Stimulated activated naive CD8-positive, alpha-beta T cell treated with anti-CD3 and anti-CD28 coated beads, Interleukin-15, Interleukin-2, amounts not matched to agents 100 ng/mL and 50 ng/mL, for 24 hours (primary cell): Measurements from ENCODE around the gene DNAJC18.

Experiments used
- H3K27ac Mint-ChIP-seq: one replicate; pipeline ENCODE4 v1.8.0; 2021; ENCODE audit warnings: mild to moderate bottlenecking, mixed read lengths
- H3K27me3 Mint-ChIP-seq: one replicate; pipeline ENCODE4 v1.8.0; 2021; ENCODE audit warnings: mixed read lengths
- H3K36me3 Mint-ChIP-seq: one replicate; pipeline ENCODE4 v1.8.0; 2021; ENCODE audit warnings: low read depth, mixed read lengths
- H3K4me1 Mint-ChIP-seq: one replicate; pipeline ENCODE4 v1.8.0; 2021; ENCODE audit warnings: low read depth, mixed read lengths
- H3K4me3 Mint-ChIP-seq: one replicate; pipeline ENCODE4 v1.8.0; 2021; ENCODE audit warnings: mild to moderate bottlenecking, mixed read lengths
- H3K9me3 Mint-ChIP-seq: one replicate; pipeline ENCODE4 v1.8.0; 2021; ENCODE audit warnings: mixed read lengths

DNAJC18 gene

GRCh38 chr5:139383993-139384590, 55.2 kb downstream of the DNAJC18 start:
- H3K4me3 Mint-ChIP-seq = no peak overlapping the region
- H3K4me1 Mint-ChIP-seq = peaks cover 36% of the 10 kb centered on the region

DNA sequence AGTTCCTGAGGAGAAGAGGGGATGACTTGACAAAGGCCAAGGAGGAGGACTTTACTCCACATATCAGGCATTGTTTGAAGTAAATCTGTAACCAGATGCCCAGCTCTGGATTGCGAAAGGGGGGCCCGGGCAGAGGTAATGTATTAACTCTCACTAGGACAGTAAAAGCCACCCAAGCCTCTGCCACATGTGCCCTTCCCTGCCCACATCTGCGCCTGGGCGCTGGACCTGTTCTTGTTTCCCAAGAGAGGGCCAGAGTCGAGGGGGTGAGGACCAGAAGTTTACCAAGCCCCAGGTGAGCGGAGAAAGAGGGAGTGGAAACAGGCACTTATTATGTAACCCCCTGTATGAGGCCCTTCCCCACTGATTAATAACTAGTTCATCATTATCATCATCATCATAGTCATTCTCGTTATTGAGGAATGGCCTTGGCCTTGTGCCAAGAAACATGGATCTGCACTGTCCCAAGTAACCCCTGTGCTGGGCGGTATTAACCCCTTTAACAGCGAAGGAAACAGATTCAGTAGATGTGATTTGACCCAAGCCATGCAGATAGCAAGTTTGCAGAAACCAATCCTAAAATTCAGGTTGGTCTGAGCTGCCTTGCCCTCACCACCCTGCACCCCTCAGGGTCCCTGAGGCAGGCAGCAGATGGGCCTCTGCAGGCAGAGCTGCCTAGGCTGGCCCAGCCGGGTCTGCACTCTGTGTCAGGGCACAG, 55.9 kb downstream of the DNAJC18 start, which contains the start of gene SLC23A1:
Gene SLC23A1 (minus strand): TSS at position 23 of the 718 bp plus-strand sequence. CDS start 44 bp downstream, outside the sequence.
- Mint-ChIP-seq H3K4me3 (no peak within 1 kb of the TSS), H3K4me1 (peaks cover 31% of the 10 kb centered on the region), H3K27me3 (no peaks in the 10 kb centered on the region), H3K27ac (no peak within 1 kb of the TSS), H3K9me3 (no peaks in the 10 kb centered on the region), H3K36me3 (no peaks in the 10 kb centered on the region)

More at GRCh38 chr5:139383993-139384590, 55.2 kb downstream of the DNAJC18 start:
- no peaks in the 10 kb centered on the region for H3K9me3 Mint-ChIP-seq
- H3K36me3 Mint-ChIP-seq = no peaks in the 10 kb centered on the region
- H3K27me3 Mint-ChIP-seq = no peaks in the 10 kb centered on the region
- H3K27ac Mint-ChIP-seq = peak overlapping the region; percentile 49

GRCh38 chr5:139382807-139383206, 56.5 kb downstream of the DNAJC18 start:
- peaks cover 26% of the 10 kb centered on the region for H3K4me1 Mint-ChIP-seq
- H3K27ac Mint-ChIP-seq = no peak overlapping the region
- no peak overlapping the region for H3K4me3 Mint-ChIP-seq
- H3K36me3 Mint-ChIP-seq = no peaks in the 10 kb centered on the region
- no peaks in the 10 kb centered on the region for H3K27me3 Mint-ChIP-seq
- H3K9me3 Mint-ChIP-seq = no peaks in the 10 kb centered on the region

- no peak overlapping the region for H3K27ac Mint-ChIP-seq
- H3K4me1 Mint-ChIP-seq = peaks cover 26% of the 10 kb centered on the region
- no peaks in the 10 kb centered on the region for H3K27me3 Mint-ChIP-seq
- H3K4me3 Mint-ChIP-seq = no peak overlapping the region
- H3K36me3 Mint-ChIP-seq = no peaks in the 10 kb centered on the region
- H3K9me3 Mint-ChIP-seq = no peaks in the 10 kb centered on the region
Observed at GRCh38 chr5:139381837-139382761, 57.2 kb downstream of the DNAJC18 start.

- Mint-ChIP-seq H3K4me3 (no peak overlapping the region), H3K4me1 (peaks cover 7% of the 10 kb centered on the region), H3K36me3 (no peaks in the 10 kb centered on the region), H3K27ac (no peak overlapping the region), H3K27me3 (no peaks in the 10 kb centered on the region), H3K9me3 (no peaks in the 10 kb centered on the region)
Observed at GRCh38 chr5:139379626-139380449, 59.5 kb downstream of the DNAJC18 start.

DNA sequence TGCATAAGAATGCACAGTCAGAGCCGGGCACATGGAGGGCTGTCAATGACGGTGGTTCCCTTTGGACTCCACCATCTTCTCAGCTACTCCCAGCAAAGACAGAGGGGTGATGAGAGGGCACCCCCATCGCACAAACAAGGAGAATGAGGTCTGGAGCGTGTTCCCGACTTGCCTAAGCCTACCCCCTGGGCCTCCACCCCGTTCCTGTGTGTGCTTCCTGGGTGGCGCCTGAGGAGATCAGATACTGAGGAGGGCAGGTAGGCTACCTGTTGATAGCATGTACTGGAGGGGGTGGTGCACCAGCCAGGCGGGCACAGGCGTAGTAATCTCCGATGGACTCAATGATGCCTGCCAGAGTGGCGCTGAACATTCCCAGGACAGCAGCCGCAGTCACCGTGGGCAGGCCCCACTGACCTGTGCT, 60.4 kb downstream of the DNAJC18 start:
- H3K9me3 Mint-ChIP-seq = no peaks in the 10 kb centered on the region
- no peaks in the 10 kb centered on the region for H3K36me3 Mint-ChIP-seq
- no peaks in the 10 kb centered on the region for H3K4me1 Mint-ChIP-seq
- no peak overlapping the region for H3K4me3 Mint-ChIP-seq
- no peaks in the 10 kb centered on the region for H3K27me3 Mint-ChIP-seq
- H3K27ac Mint-ChIP-seq = no peak overlapping the region

GRCh38 chr5:139378101-139378825, 61.1 kb downstream of the DNAJC18 start:
- Mint-ChIP-seq H3K9me3 (no peaks in the 10 kb centered on the region), H3K36me3 (no peaks in the 10 kb centered on the region), H3K4me3 (no peak overlapping the region), H3K4me1 (no peaks in the 10 kb centered on the region), H3K27ac (no peak overlapping the region), H3K27me3 (no peaks in the 10 kb centered on the region)

- H3K27me3 Mint-ChIP-seq = no peaks in the 10 kb centered on the region
- peaks cover 1% of the 10 kb centered on the region for H3K4me1 Mint-ChIP-seq
- H3K4me3 Mint-ChIP-seq = no peak overlapping the region
- no peaks in the 10 kb centered on the region for H3K9me3 Mint-ChIP-seq
- peaks cover 1% of the 10 kb centered on the region for H3K36me3 Mint-ChIP-seq
- no peak overlapping the region for H3K27ac Mint-ChIP-seq
Observed at GRCh38 chr5:139377226-139377625, 62.1 kb downstream of the DNAJC18 start.

- no peaks in the 10 kb centered on the region for H3K9me3 Mint-ChIP-seq
- H3K4me3 Mint-ChIP-seq = no peak overlapping the region
- H3K4me1 Mint-ChIP-seq = peaks cover 10% of the 10 kb centered on the region
- no peaks in the 10 kb centered on the region for H3K27me3 Mint-ChIP-seq
- H3K27ac Mint-ChIP-seq = no peak overlapping the region
- H3K36me3 Mint-ChIP-seq = peaks cover 8% of the 10 kb centered on the region
Observed at GRCh38 chr5:139376364-139376763, 63.0 kb downstream of the DNAJC18 start.

GRCh38 chr5:139374909-139375308, 64.4 kb downstream of the DNAJC18 start:
- Mint-ChIP-seq H3K9me3 (no peaks in the 10 kb centered on the region), H3K27ac (no peak overlapping the region), H3K4me3 (no peak overlapping the region), H3K27me3 (no peaks in the 10 kb centered on the region), H3K4me1 (peaks cover 14% of the 10 kb centered on the region), H3K36me3 (peaks cover 11% of the 10 kb centered on the region)

- H3K9me3 Mint-ChIP-seq = no peaks in the 10 kb centered on the region
- peaks cover 21% of the 10 kb centered on the region for H3K36me3 Mint-ChIP-seq
- H3K27me3 Mint-ChIP-seq = no peaks in the 10 kb centered on the region
- H3K4me3 Mint-ChIP-seq = no peak overlapping the region
- peaks cover 14% of the 10 kb centered on the region for H3K4me1 Mint-ChIP-seq
- H3K27ac Mint-ChIP-seq = peak overlapping the region; percentile 24
Observed at GRCh38 chr5:139371482-139372435, 67.6 kb downstream of the DNAJC18 start.

DNA sequence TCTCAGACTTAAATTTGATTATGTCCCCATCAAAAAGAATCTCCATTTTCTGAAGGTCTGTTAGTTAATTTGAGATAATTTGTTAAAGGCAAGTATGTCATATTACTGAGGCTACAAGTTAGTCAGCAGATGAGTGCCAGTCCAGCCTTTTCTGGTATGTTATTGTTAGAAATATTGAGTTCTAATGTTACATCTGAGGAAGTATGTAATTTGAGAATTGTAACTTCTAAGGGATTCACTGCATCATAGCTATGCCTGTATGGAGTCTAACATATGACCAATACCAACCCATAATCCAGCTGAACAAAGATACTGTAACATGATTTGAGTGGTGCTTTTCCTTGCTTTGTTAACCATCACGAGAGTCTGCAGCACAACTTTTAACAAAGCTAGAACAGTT, 70.1 kb downstream of the DNAJC18 start:
- Mint-ChIP-seq H3K4me1 (peaks cover 14% of the 10 kb centered on the region), H3K27me3 (no peaks in the 10 kb centered on the region), H3K27ac (no peak overlapping the region), H3K4me3 (no peak overlapping the region), H3K36me3 (peaks cover 31% of the 10 kb centered on the region), H3K9me3 (no peaks in the 10 kb centered on the region)

DNA sequence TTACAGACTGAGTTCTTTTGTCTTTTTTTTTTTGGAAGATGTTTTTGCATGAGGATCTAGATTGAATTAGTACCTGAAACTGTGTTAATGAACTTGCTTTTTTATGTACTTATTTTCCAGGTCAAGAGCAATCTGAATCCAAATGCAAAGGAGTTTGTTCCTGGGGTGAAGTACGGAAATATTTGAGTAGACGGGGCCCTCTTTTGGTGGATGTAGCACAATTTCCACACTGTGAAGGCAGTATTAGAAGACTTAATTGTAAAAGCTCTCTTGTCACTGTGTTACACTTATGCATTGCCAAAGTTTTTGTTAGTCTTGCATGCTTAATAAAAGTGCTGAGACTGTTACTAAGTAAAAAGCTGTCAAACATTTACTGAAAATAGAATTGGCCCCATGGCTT, 70.7 kb downstream of the DNAJC18 start:
- H3K27me3 Mint-ChIP-seq = no peaks in the 10 kb centered on the region
- H3K36me3 Mint-ChIP-seq = peaks cover 36% of the 10 kb centered on the region
- peaks cover 20% of the 10 kb centered on the region for H3K4me1 Mint-ChIP-seq
- H3K9me3 Mint-ChIP-seq = no peaks in the 10 kb centered on the region
- no peak overlapping the region for H3K4me3 Mint-ChIP-seq
- H3K27ac Mint-ChIP-seq = peak overlapping the region; percentile 77
